H54 (cell line): ENCODE results near the gene SLC10A3.

Experiments
- DNase-seq: peaks from one replicate; pipeline ENCODE4 v3.0.0; 2011; ENCODE audit warnings: low spot score, mixed read lengths; ENCODE audit not compliant: insufficient read length
- FAIRE-seq: peaks from 3 replicates; lab custom pipeline; 2011; peaks lifted over from hg19 to GRCh38; lab: Jason Lieb, UNC
- POLR2A ChIP-seq: IDR thresholded peaks from 2 replicates; pipeline ENCODE4 v1.6.1; 2011; ENCODE audit warnings: low read depth, mild to moderate bottlenecking, low read length

Gene SLC10A3

GRCh38 chrX:154468217-154468616 lies 22.2 kb downstream of the SLC10A3 start:
- DNase-seq (no peak), FAIRE-seq (no peak)
- no peak for TF ChIP-seq POLR2A

- no peak for TF ChIP-seq POLR2A
- FAIRE-seq (no peak), DNase-seq (no peak)
Observed at GRCh38 chrX:154467556-154467955, 22.9 kb downstream of the SLC10A3 start.

- no peak for TF ChIP-seq POLR2A
- DNase-seq (no peak), FAIRE-seq (no peak)
Observed at GRCh38 chrX:154466907-154467306, 23.5 kb downstream of the SLC10A3 start.

- TF ChIP-seq POLR2A, result no peak
- FAIRE-seq, result no peak
- no peak for DNase-seq
Observed at GRCh38 chrX:154466036-154466435, 24.4 kb downstream of the SLC10A3 start.

GRCh38 chrX:154465601-154466000 lies 24.8 kb downstream of the SLC10A3 start:
- DNase-seq (no peak), FAIRE-seq (no peak)
- TF ChIP-seq POLR2A, result no peak

- DNase-seq (no peak), FAIRE-seq (no peak)
- TF ChIP-seq POLR2A, result no peak
Observed at GRCh38 chrX:154464806-154465365, 25.5 kb downstream of the SLC10A3 start.

- no peak for FAIRE-seq
Observed at GRCh38 chrX:154463611-154464220, 26.7 kb downstream of the SLC10A3 start.

GRCh38 chrX:154462396-154462795 lies 28.0 kb downstream of the SLC10A3 start:
- DNase-seq, result no peak
- no peak for TF ChIP-seq POLR2A
- FAIRE-seq, result no peak

More at GRCh38 chrX:154463611-154464220, 26.7 kb downstream of the SLC10A3 start:
- DNase-seq, result no peak
- no peak for TF ChIP-seq POLR2A

- FAIRE-seq, result no peak
- DNase-seq, result no peak
- no peak for TF ChIP-seq POLR2A
Observed at GRCh38 chrX:154460326-154460725, 30.1 kb downstream of the SLC10A3 start.

GRCh38 chrX:154459832-154460231 lies 30.6 kb downstream of the SLC10A3 start:
- FAIRE-seq (no peak), DNase-seq (no peak)
- TF ChIP-seq POLR2A, result no peak

- 0 out of 2 replicates have a peak, but pooled peaks have one; percentile 6 for TF ChIP-seq POLR2A
- peak; percentile 65 for DNase-seq
- FAIRE-seq, result no peak
Observed at GRCh38 chrX:154458954-154459778, 31.3 kb downstream of the SLC10A3 start.

- DNase-seq, result peak; percentile 62
- no peak for FAIRE-seq
- TF ChIP-seq POLR2A, result peak; percentile 87
Observed at GRCh38 chrX:154458116-154458953, 32.1 kb downstream of the SLC10A3 start, which contains the start of gene PLXNA3. TSS of gene PLXNA3 (plus strand) at chrX:154458281. CDS start at chrX:154460184, 1,903 bp downstream.

- peak; percentile 60 for DNase-seq
- FAIRE-seq, result no peak
- TF ChIP-seq POLR2A, result no peak
Observed at GRCh38 chrX:154457491-154458115, 32.8 kb downstream of the SLC10A3 start.
